ENCODE data around the gene RBM33.

Gene RBM33

GRCh38 chr7:155789001-155789725 lies 144.7 kb downstream of the RBM33 start:
- H3K4me3 ChIP-seq (ENCODE audit: low read depth, low read length) = no peak overlapping the region
- no peak for DNase-seq (ENCODE audit: low read depth)
- TF ChIP-seq CTCF (IDR thresholded peaks at IDR 0.05; ENCODE audit: low read depth, low read length, missing control alignments) = no peak

GRCh38 chr7:155790666-155791065 lies 146.2 kb downstream of the RBM33 start:
- no peak for DNase-seq (ENCODE audit: low read depth)
- no peak for TF ChIP-seq CTCF (IDR thresholded peaks at IDR 0.05; ENCODE audit: low read depth, low read length, missing control alignments)
- no peak overlapping the region for H3K4me3 ChIP-seq (ENCODE audit: low read depth, low read length)

- TF ChIP-seq CTCF (IDR thresholded peaks at IDR 0.05; ENCODE audit: low read depth, low read length, missing control alignments) = no peak
- no peak overlapping the region for H3K4me3 ChIP-seq (ENCODE audit: low read depth, low read length)
- no peak for DNase-seq (ENCODE audit: low read depth)
Measured at GRCh38 chr7:155791214-155791737, 146.8 kb downstream of the RBM33 start.

- DNase-seq (ENCODE audit: low read depth) = no peak
- TF ChIP-seq CTCF (IDR thresholded peaks at IDR 0.05; ENCODE audit: low read depth, low read length, missing control alignments) = no peak
- H3K4me3 ChIP-seq (ENCODE audit: low read depth, low read length) = no peak overlapping the region
Measured at GRCh38 chr7:155791836-155792235, 147.4 kb downstream of the RBM33 start.

GRCh38 chr7:155792315-155792960 lies 148.0 kb downstream of the RBM33 start:
- TF ChIP-seq CTCF (IDR thresholded peaks at IDR 0.05; ENCODE audit: low read depth, low read length, missing control alignments) = no peak
- H3K4me3 ChIP-seq (ENCODE audit: low read depth, low read length) = no peak overlapping the region
- no peak for DNase-seq (ENCODE audit: low read depth)

- DNase-seq (ENCODE audit: low read depth) = no peak
- no peak overlapping the region for H3K4me3 ChIP-seq (ENCODE audit: low read depth, low read length)
- TF ChIP-seq CTCF (IDR thresholded peaks at IDR 0.05; ENCODE audit: low read depth, low read length, missing control alignments) = no peak
Measured at GRCh38 chr7:155792999-155793560, 148.6 kb downstream of the RBM33 start.

All from GM12864 (cell line).